Right atrium auricular region (tissue), 2 donors: Measurements from ENCODE around the gene HOXA10. TPM values are rescaled to one million over a fixed set of nuclear protein-coding genes. Genes with fewer than 3 reads are reported as not detected.

ENCODE experiments used
- DNase-seq: peaks from one replicate; pipeline ENCODE4 v3.0.0-alpha.2; 2019; ENCODE audit warnings: low spot score
- H3K27ac ChIP-seq, 2 donors: fragments of 200-600 bp; sonication (generic); 1 replicate in 1 of 2; 2 replicates in 1 of 2; pipeline ENCODE4 v1.5.1; 2016 to 2019
- H3K27me3 ChIP-seq, 2 donors: fragments of 200-600 bp; sonication (generic); one replicate each; pipeline versions ENCODE4 v1.5.1 to v1.6.0; 2017 to 2019
- H3K36me3 ChIP-seq: fragments of 200-600 bp; sonication (generic); one replicate; pipeline ENCODE4 v1.5.1; 2016
- H3K4me1 ChIP-seq, 2 donors: fragments of 200-600 bp; sonication (generic); one replicate each; pipeline versions ENCODE4 v1.5.1 to v1.6.0; 2017 to 2019
- H3K4me3 ChIP-seq, 2 donors: fragments of 200-600 bp; sonication (generic); 1 replicate in 1 of 2; 2 replicates in 1 of 2; pipeline ENCODE4 v1.5.1; 2017 to 2019; ENCODE audit warnings: mild to moderate bottlenecking in 1 of 2, moderate library complexity in 1 of 2
- H3K9me3 ChIP-seq, 2 donors: fragments of 200-600 bp; sonication (generic); one replicate each; pipeline ENCODE4 v1.5.1; 2019
- CTCF ChIP-seq, 2 donors: fragments of 200-600 bp; sonication (generic); IDR thresholded peaks; one replicate each; pipeline ENCODE4 v1.5.1; 2019; ENCODE audit warnings: antibody characterized with exemption in 2 of 2
- total RNA-seq, 2 donors: library from RNA; depleted of rRNA; stranded (reverse); fragments of >200 nt; gene quantifications; one replicate each; pipeline ENCODE4 v1.1.0, GENCODE V29; 2016

HOXA10 gene
- total RNA-seq, 2 donors from 2014 or later, result not detected

GRCh38 chr7:27186668-27187474 lies 12.8 kb upstream of the HOXA10 start:
- TF ChIP-seq CTCF (IDR thresholded peaks at IDR 0.05), result no peak
- DNase-seq, result no peak
- Histone ChIP-seq H3K27ac (no peak overlapping the region), H3K4me3 (no peak overlapping the region), H3K4me1 (peaks cover 0 to 56% of the 10 kb centered on the region in 2 donors), H3K36me3 (no peaks in the 10 kb centered on the region), H3K9me3 (no peaks in the 10 kb centered on the region), H3K27me3 (peaks cover 80 to 97% of the 10 kb centered on the region in 2 donors)

GRCh38 chr7:27185854-27186667 lies 11.9 kb upstream of the HOXA10 start:
- H3K4me1 ChIP-seq, result peaks cover 0 to 54% of the 10 kb centered on the region in 2 donors
- H3K9me3 ChIP-seq, result no peaks in the 10 kb centered on the region
- DNase-seq, result no peak
- H3K27me3 ChIP-seq, result peaks cover 78 to 94% of the 10 kb centered on the region in 2 donors
- H3K27ac ChIP-seq, result no peak overlapping the region
- no peak for TF ChIP-seq CTCF (IDR thresholded peaks at IDR 0.05)
- H3K4me3 ChIP-seq, result no peak overlapping the region
- no peaks in the 10 kb centered on the region for H3K36me3 ChIP-seq

- no peak within 1 kb of the TSS for H3K27ac ChIP-seq
Observed at GRCh38 chr7:27185013-27185853, 11.1 kb upstream of the HOXA10 start, which contains the start of gene HOXA11. Gene HOXA11 (minus strand): TSS chr7:27185232. CDS start chr7:27185144, 88 bp downstream.

GRCh38 chr7:27184337-27185012 lies 10.4 kb upstream of the HOXA10 start:
- Histone ChIP-seq H3K27ac (no peak overlapping the region), H3K9me3 (no peaks in the 10 kb centered on the region), H3K4me3 (peak overlapping the region in 1 of 2 donors; percentile 37), H3K4me1 (peaks cover 0 to 60% of the 10 kb centered on the region in 2 donors), H3K36me3 (no peaks in the 10 kb centered on the region), H3K27me3 (peaks cover 76 to 96% of the 10 kb centered on the region in 2 donors)
- DNase-seq, result no peak
- TF ChIP-seq CTCF (IDR thresholded peaks at IDR 0.05), result no peak

More at GRCh38 chr7:27185013-27185853, 11.1 kb upstream of the HOXA10 start, which contains the start of gene HOXA11:
- Histone ChIP-seq H3K9me3 (no peaks in the 10 kb centered on the region), H3K4me1 (peaks cover 0 to 54% of the 10 kb centered on the region in 2 donors), H3K36me3 (no peaks in the 10 kb centered on the region), H3K27me3 (peaks cover 79 to 96% of the 10 kb centered on the region in 2 donors), H3K4me3 (peak within 1 kb of the TSS in 1 of 2 donors; percentile 37)
- no peak for DNase-seq
- no peak for TF ChIP-seq CTCF (IDR thresholded peaks at IDR 0.05)
